ENCODE data around the gene KLKB1. TPM values are rescaled to one million over a fixed set of nuclear protein-coding genes. Genes with fewer than 3 reads are reported as not detected.
"Not testable (repeated sequence)": the region's sequence is repeated elsewhere in the genome, so short reads cannot be mapped to it uniquely, and the experiment has no call there.

Gene KLKB1
- total RNA-seq, 1 experiment from 2014 or later: not detected

- no peaks in the 10 kb centered on the region for H3K9me3 ChIP-seq (ENCODE audit: insufficient read depth, low read depth)
- H3K79me2 ChIP-seq (ENCODE audit: low read depth): no peaks in the 10 kb centered on the region
- BruUV-seq (replicated peaks): no TSS peak
- no peak overlapping the region for H3K27ac ChIP-seq
- peaks cover 10% of the 10 kb centered on the region; the same call in 1 of the 2 replicates for H3K27me3 ChIP-seq (ENCODE audit: insufficient read depth, low read depth)
- no peaks in the 10 kb centered on the region for H3F3A ChIP-seq (ENCODE audit: insufficient read depth, low read depth)
- CTCF ChIA-PET: no interaction called here
- no peaks in the 10 kb centered on the region for H4K20me1 ChIP-seq (ENCODE audit: insufficient read depth)
- intact Hi-C loops (cut with micrococcal nuclease; ENCODE audit: unreplicated experiment): no loop called here
- H2AFZ ChIP-seq: no peak overlapping the region
- H3K36me3 ChIP-seq (ENCODE audit: low read depth): no peaks in the 10 kb centered on the region
- H3K9me2 ChIP-seq (ENCODE audit: insufficient read depth): no peaks in the 10 kb centered on the region
- no peak overlapping the region for H3K4me2 ChIP-seq
- H3K4me3 ChIP-seq: no peak overlapping the region
- POLR2A ChIA-PET (ENCODE audit: unreplicated experiment): no interaction called here
- TF ChIP-seq, protein P1, sequence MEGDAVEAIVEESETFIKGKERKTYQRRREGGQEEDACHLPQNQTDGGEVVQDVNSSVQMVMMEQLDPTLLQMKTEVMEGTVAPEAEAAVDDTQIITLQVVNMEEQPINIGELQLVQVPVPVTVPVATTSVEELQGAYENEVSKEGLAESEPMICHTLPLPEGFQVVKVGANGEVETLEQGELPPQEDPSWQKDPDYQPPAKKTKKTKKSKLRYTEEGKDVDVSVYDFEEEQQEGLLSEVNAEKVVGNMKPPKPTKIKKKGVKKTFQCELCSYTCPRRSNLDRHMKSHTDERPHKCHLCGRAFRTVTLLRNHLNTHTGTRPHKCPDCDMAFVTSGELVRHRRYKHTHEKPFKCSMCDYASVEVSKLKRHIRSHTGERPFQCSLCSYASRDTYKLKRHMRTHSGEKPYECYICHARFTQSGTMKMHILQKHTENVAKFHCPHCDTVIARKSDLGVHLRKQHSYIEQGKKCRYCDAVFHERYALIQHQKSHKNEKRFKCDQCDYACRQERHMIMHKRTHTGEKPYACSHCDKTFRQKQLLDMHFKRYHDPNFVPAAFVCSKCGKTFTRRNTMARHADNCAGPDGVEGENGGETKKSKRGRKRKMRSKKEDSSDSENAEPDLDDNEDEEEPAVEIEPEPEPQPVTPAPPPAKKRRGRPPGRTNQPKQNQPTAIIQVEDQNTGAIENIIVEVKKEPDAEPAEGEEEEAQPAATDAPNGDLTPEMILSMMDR (conservative IDR thresholded peaks at IDR 0.05): no peak
- TF ChIP-seq EZH2 (IDR thresholded peaks at IDR 0.05; ENCODE audit: low read depth): no peak
- DNase-seq: no peak
- H3K4me1 ChIP-seq (replicated peaks; ENCODE audit: insufficient read depth): no peaks in the 10 kb centered on the region
Observed at GRCh38 chr4:186260504-186261448, 33.5 kb downstream of the KLKB1 start.

GRCh38 chr4:186264660-186265059 is 37.4 kb downstream of the KLKB1 start:
- Histone ChIP-seq H3K36me3 (ENCODE audit: low read depth) (no peaks in the 10 kb centered on the region), H3K9me3 (ENCODE audit: insufficient read depth, low read depth) (no peaks in the 10 kb centered on the region), H3K4me3 (no peak overlapping the region), H3F3A (ENCODE audit: insufficient read depth, low read depth) (no peaks in the 10 kb centered on the region), H2AFZ (no peak overlapping the region), H3K4me2 (no peak overlapping the region), H3K79me2 (ENCODE audit: low read depth) (no peaks in the 10 kb centered on the region), H3K27ac (no peak overlapping the region), H4K20me1 (ENCODE audit: insufficient read depth) (no peaks in the 10 kb centered on the region), H3K4me1 (replicated peaks; ENCODE audit: insufficient read depth) (no peaks in the 10 kb centered on the region), H3K9me2 (ENCODE audit: insufficient read depth) (no peaks in the 10 kb centered on the region), H3K27me3 (ENCODE audit: insufficient read depth, low read depth) (peaks cover 24% of the 10 kb centered on the region; the same call in 1 of the 2 replicates)
- intact Hi-C loops (cut with micrococcal nuclease; ENCODE audit: unreplicated experiment): no loop called here
- no peak for DNase-seq
- ChIA-PET POLR2A (ENCODE audit: unreplicated experiment) (no interaction called here), CTCF (no interaction called here)
- TF ChIP-seq, protein P1 (conservative IDR thresholded peaks at IDR 0.05): no peak
- TF ChIP-seq EZH2 (IDR thresholded peaks at IDR 0.05; ENCODE audit: low read depth): no peak
- BruUV-seq (replicated peaks): no TSS peak

GRCh38 chr4:186265250-186265649 is 37.9 kb downstream of the KLKB1 start:
- H3K9me3 ChIP-seq (ENCODE audit: insufficient read depth, low read depth); H3F3A ChIP-seq (ENCODE audit: insufficient read depth, low read depth); H3K4me3 ChIP-seq; CTCF ChIA-PET; H3K4me1 ChIP-seq (replicated peaks; ENCODE audit: insufficient read depth); intact Hi-C loops (cut with micrococcal nuclease; ENCODE audit: unreplicated experiment); DNase-seq; H3K36me3 ChIP-seq (ENCODE audit: low read depth); H2AFZ ChIP-seq; POLR2A ChIA-PET (ENCODE audit: unreplicated experiment); H3K9me2 ChIP-seq (ENCODE audit: insufficient read depth); H3K79me2 ChIP-seq (ENCODE audit: low read depth); H3K27ac ChIP-seq; H4K20me1 ChIP-seq (ENCODE audit: insufficient read depth); BruUV-seq (replicated peaks); H3K4me2 ChIP-seq: not testable (repeated sequence)
- peaks cover 29% of the 10 kb centered on the region for H3K27me3 ChIP-seq (ENCODE audit: insufficient read depth, low read depth)

Measured in PC-9 (cell line).